ENCODE data around the gene WDR88.
A peak's percentile ranks its signal among the peaks of the same experiment; 100 is the strongest.
"Not testable (repeated sequence)": the region's sequence is repeated elsewhere in the genome, so short reads cannot be mapped to it uniquely, and the experiment has no call there.

Gene WDR88

DNA sequence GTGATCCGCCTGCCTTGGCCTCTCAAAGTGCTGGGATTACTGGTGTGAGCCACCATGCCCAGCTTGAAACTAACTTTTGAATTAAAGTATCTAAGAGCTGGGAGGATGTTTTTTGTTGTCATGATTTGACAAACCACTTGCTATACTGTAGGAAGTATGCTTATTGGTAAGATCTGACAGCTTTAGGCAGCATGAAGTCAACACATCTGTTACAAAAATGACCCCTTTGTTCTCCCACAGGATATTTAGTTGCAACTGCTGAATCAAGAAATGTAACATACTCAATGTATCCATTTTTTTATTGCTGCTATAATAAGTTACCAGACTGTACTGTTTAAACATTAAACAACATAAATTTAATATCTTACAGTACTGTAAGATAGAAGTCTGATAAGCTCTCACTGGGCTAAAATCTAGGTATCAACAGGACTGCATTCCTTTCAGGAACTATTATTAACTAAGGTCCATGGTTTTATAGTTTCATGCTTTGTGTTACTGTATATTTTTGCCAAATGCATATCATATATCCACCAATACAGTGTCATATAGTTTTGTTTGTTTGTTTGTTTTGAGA, 39.4 kb downstream of the WDR88 start:
- DNase-seq (ENCODE audit: low spot score): no peak

DNA sequence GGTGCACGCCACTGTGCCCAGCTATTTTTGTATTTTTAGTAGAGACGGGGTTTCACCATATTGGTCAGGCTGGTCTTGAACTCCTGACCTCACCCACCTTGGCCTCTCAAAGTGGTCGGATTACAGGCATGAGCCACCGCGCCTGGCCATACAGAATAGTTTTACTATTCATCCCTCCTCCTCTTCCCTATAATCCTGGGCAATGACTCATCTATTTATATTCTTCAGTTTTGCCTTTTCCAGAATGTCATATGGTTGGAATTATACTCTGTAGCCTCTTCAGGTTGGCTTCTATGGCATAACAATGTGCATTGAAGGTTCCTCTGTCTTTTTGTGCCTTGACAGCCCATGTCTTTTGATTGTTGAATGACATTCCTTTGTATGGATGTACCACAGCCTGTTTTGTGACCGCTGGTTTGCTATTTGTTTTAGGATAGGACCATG, 40.0 kb downstream of the WDR88 start:
- DNase-seq (ENCODE audit: low spot score): no peak

DNA sequence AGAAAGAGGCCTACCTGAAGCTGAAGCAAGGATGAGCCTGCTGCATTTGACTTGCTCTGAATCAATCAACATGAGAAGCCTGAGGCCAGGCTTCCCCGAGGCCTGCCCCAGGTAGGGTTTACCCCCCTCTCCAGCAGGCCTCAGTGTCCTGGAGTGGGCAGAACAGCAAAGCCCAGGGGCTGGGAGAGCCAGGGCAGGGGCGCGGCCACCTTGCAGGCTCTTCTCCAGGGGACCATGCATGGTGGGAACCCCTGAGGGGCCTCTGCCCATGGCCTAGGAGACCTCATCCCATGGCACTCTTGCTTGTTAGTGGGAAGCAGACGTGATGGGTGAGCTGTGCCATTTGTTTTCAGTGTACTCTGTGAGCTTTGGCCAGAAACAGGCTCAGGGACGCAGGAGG, 42.3 kb downstream of the WDR88 start:
- DNase-seq (ENCODE audit: low spot score): no peak

- DNase-seq (ENCODE audit: low spot score): no peak
Measured at GRCh38 chr19:33175156-33175782, 43.4 kb downstream of the WDR88 start.

DNA sequence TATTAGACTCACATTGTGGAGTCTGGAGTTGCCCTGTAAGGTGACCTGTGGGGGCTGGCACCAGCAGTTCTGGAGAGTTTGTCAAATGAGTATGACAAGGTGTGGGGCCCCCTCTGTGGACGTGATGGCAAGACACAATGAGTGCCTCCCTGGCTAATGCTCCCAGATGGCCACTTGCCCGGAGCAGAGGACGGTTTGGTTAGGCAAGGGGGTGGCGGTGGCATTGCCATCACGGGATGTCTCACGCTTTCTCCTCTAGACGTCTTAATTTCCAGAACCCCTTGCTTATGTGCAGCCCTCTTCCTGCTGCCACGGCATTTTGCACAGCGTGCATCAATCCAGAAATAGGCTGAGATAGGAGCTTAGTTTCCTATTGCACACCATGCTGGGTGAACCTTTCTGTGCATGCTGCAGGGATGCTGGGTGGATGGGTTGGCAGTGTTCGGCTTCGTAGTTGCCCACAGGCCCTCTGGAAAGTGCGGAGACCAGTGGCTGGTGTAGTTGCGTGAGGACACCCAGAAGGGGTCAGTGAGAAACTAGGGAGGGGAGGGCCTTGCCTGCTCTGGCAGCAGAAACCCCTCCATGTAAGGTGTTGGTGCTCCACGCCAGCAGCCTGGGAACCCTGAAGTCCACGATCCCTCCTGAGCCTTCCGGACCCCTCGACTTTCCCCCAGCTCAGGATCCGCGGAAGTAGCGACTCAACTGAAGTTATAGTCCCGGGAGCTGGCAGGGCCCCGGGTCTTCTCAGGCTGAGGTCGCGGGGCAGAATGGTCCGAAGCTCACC, 44.2 kb downstream of the WDR88 start:
- peak; percentile 55 for DNase-seq (ENCODE audit: low spot score)

GRCh38 chr19:33176670-33177416, 44.9 kb downstream of the WDR88 start:
- DNase-seq (ENCODE audit: low spot score): peak; percentile 93

- DNase-seq (ENCODE audit: low spot score): peak; percentile 44
Measured at GRCh38 chr19:33177417-33177979, 45.6 kb downstream of the WDR88 start.

- no peak for DNase-seq (ENCODE audit: low spot score)
Measured at GRCh38 chr19:33186431-33187182, 54.7 kb downstream of the WDR88 start.

- DNase-seq (ENCODE audit: low spot score): no peak
Measured at GRCh38 chr19:33187183-33187540, 55.2 kb downstream of the WDR88 start.

GRCh38 chr19:33189453-33189852, 57.5 kb downstream of the WDR88 start:
- no peak for DNase-seq (ENCODE audit: low spot score)

DNA sequence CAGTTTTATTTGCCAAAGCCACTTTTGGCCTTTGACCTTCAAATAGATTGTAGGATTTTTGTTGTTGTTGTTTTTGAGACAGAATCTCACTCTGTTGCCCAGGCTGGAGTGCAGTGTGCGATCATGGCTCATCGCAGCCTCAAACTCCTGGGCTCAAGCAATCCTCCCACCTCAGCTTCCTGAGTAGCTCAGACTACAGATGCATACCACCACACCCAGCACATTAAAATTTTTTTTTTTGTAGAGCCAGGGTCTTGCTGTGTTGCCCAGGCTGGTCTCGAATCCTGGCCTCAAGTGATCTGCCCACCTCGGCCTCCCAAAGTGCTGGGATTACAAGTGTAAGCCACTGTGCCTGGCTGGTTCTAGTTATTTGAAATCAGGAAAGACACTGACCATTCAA, 59.2 kb downstream of the WDR88 start:
- not testable (repeated sequence) for DNase-seq (ENCODE audit: low spot score)

DNA sequence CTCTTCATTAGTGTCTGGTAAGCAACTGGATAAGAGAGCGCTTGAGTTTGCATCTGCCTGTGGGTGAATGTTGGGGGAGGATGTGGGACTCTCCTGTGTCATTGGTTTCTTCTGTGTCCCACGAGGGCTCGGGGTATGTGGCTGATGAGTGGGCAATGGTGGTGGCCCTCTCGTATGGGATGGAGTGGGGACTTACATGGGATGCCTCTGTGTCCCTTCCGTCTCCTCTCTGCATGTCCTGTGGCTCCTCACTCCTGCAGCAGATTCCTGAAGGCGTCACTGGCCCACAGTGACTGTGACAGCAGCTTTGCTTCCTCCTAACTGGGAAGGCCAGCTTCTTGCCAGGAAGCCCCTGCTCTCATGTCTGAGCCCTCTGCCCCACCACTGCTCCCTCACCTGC, 59.6 kb downstream of the WDR88 start:
- DNase-seq (ENCODE audit: low spot score): no peak

DNA sequence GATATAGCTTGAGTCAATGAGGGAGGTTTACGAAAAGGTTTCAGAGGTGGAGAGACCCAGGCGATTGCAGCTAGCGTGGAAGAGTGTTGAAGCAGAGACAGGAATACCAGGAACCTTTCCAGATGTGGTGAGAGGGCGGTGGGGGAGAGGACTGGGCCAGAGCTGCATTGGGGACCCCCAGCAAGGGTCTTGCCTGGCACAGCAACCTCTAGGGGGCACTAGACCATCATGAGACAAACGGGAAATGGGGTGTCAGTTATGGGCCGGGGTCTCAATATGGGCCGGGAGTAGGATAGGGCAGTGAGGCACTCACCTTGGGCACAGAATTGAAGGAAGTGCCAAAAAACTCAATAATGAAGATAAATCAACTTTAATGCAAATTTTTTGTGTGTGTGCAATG, 60.1 kb downstream of the WDR88 start:
- DNase-seq (ENCODE audit: low spot score): no peak

DNA sequence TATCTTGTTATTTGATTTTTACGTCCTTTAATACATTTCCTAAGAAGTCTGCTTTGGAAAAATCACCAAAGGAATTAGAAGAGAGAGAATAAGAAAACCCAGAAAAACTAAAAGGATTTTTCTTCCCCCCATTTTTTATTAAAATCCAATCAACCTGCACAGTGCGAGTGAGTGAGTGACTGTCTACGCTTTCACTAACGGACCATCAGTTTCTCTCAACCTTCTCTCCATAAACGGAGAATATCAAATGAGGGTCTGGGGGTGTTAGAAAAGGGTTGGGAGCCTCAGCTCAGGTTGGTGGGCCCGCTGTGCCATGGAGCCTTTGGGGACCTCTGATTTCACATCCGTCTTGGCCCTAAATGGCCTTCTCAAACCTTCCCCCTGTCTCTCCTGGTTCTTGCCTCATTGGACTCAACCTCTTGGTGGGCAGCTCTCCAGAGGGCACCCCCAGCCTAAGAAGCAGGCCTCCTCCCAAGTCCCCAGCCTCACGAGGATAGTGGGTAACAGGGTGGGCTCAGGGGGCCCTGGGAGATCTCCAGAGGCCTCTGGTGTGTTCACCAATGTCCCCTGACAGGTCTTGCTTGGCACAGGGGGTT, 61.5 kb downstream of the WDR88 start:
- DNase-seq (ENCODE audit: low spot score): no peak

DNA sequence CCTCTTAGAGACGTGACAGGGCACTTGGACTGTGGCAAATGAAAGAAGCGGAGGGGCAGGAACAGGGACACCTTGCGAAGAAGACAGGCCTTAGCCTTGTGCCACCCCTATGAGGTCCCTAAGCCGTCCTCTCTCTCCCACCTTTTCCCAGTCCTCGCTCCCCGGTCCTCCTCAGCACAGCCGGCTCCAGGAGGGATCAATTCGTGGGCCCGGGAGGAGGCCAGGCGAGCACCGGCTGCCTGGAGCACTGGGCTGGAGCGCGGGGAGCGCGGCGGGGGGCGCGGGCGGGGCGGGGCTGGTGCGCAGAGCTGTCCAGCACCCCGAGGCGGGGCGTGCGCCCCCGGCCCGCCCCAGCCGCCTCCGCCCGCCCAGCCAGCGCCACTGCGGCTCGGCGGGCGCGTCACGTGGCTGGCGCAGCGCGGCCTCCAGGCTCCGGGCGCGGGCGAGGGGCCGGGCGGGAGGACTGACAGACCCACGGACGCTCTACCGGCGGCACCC, 62.0 kb downstream of the WDR88 start, which contains the start of gene LRP3:
TSS of gene LRP3 (plus strand) at position 466 of the 498 bp plus-strand sequence. CDS start 456 bp downstream, outside the sequence.
- no peak for DNase-seq (ENCODE audit: low spot score)

- no peak for DNase-seq (ENCODE audit: low spot score)
Measured at GRCh38 chr19:33194532-33194885, 62.6 kb downstream of the WDR88 start.

DNA sequence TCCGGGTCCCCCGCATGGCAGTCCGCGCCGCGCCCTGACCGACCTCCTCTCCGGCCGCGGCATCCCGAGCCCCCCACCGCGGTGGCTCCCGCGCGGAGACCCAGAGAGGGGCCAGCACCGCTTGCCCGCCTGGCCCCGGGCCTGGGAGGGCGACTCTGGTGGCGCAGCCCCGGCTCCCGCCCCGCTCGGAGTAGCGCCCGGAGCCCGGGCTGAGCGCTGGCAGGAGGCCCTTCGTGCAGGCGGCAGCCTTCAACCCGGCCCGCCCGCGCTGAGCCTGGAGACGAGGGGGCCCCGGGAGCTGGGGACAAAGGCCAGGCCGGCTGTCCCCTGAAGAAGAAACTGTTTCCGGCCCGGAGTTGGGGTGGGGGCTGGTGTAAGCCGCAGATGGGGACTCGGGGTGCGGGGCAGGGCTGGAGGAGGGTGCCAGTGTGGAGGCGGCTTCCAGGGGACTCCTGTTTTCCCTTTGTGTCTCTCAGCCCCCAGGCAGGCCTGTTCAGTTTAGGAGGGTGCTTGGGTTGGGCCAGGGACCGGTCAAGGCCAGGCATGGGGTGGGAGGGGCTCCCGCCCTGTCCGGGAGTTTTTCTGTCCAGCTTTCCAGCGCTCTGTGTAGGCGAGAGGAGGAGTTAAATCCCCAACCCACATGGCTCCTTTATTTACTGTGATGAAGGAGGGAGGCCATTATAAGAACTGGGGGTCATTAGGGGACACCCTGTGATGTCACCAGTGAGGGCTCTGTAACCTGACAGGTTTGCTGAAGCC, 63.2 kb downstream of the WDR88 start:
- DNase-seq (ENCODE audit: low spot score): no peak

DNA sequence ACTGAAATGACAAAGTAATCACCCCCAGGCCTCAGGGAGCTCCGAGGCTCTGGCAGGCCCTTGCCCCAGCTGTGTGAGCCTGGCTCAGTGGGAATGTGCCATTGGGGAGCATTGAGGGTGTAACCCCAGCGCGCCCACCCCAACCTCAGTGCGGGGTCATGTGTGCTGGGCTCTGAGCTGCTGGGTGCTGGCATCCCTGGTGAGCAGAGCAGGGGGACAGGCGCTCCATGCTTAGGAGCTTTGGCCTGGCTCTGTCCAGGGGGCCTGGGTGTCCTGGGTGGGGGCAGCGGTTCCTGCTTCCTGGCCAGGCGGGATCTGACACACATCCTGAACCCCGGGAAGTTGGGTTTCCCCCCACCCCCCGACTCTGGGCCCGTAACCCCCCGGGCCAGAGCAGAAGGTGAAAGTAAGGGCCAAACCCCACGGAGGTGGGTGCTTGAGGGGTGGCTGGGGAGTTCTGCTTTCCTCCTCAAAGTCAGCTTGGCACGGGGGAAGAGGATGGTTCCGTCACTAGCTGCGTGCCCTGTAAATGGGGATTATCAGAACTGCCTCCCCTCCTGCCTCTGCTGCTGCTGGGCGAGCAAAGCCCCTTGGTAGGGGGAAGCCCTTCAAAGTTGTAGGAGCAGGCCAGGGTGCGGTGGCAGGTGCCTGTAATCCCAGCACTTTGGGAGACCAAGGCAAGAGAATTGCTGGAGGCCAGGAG, 63.9 kb downstream of the WDR88 start:
- no peak for DNase-seq (ENCODE audit: low spot score)

DNA sequence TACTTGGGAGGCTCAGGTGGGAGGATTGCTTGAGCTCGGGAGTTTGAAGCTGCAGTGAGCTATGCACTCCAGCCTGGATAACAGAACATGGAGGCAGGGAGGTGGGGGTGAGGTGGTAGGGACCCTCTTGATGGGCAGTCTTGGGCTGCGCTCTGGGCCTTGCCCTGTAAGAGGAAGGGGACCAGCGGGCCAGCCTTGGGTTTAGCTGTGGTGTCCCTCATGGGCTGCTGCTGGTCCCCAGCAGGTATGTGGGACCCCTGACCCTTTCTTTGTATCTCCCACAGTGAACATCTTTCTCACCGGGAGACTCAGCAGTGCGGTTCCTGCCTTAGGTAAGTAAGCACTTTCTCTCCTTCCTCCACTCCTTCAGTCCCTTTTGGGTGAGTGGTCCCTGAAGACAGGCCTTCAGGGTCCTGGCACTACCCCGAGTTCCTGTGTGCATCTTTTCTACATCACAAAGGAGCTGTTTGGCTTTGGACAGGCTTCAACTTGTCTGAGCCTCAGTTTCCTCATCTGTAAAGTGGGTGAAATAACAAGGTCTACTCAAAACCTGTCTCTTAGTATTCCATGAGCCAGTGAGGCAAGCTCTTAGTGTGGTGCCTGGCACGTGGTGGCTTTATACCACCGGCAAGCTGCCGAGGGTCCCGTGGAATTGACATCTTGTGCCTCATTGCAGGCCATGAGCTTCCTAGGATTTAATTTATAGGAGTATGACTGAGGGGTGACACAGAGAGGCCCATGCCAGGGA, 64.7 kb downstream of the WDR88 start:
- DNase-seq (ENCODE audit: low spot score): no peak
